Endothelial cell of umbilical vein (primary cell): ENCODE measurements around the gene OOSP4B. TPM values are rescaled to one million over a fixed set of nuclear protein-coding genes. Genes with fewer than 3 reads are reported as not detected.
"Not testable (repeated sequence)": the region's sequence is repeated elsewhere in the genome, so short reads cannot be mapped to it uniquely, and the experiment has no call there.

ENCODE experiments used
- BruUV-seq: library from RNA; stranded (reverse); fragments of 400-500 nt; replicated peaks from 2 replicates; lab custom pipeline; 2021; lab: Mats Ljungman, UMichigan
- CTCF ChIA-PET: fragments of 300-600, 350-600 bp; sonication (Branson Sonifier 250); formaldehyde crosslinking; loops from one replicate; lab custom pipeline; 2021; ENCODE audit warnings: antibody characterized with exemption, inconsistent platforms; lab: Charles Lee
- POLR2A ChIA-PET: fragments of 300-600, 350-600 bp; sonication (Branson Sonifier 250); formaldehyde crosslinking; loops from one replicate; lab custom pipeline; 2021; ENCODE audit warnings: antibody characterized with exemption, inconsistent platforms; lab: Charles Lee
- DNase-seq: peaks from one replicate; pipeline ENCODE4 v3.0.0-alpha.2; 2011; ENCODE audit warnings: low read depth, low spot score
- FAIRE-seq: peaks from 2 replicates; lab custom pipeline; 2011; peaks lifted over from hg19 to GRCh38; lab: Jason Lieb, UNC
- H2AFZ ChIP-seq: 2 replicates; pipeline ENCODE4 v1.6.0; 2012; ENCODE audit warnings: low read depth, low read length, control low read depth, inconsistent platforms
- H3K27ac ChIP-seq: 2 replicates; pipeline ENCODE4 v1.5.1; 2011; ENCODE audit warnings: low read depth, mild to moderate bottlenecking, control low read depth, low read length, moderate library complexity; ENCODE audit not compliant: insufficient read depth
- H3K27me3 ChIP-seq, 2 experiments: 2 replicates each; pipeline versions ENCODE4 v1.6.0 to v1.6.1; 2011; ENCODE audit warnings: low read length in 2 of 2, mixed read lengths in 1 of 2; ENCODE audit not compliant: control insufficient read depth in 2 of 2, insufficient read depth in 2 of 2
- H3K36me3 ChIP-seq, 2 experiments: 2 replicates in 1 of 2; 3 replicates in 1 of 2; pipeline ENCODE4 v1.5.1; 2011; ENCODE audit warnings: low read length in 2 of 2, mild to moderate bottlenecking in 1 of 2, moderate library complexity in 1 of 2; ENCODE audit not compliant: control insufficient read depth in 2 of 2, insufficient read depth in 2 of 2; ENCODE audit errors: extremely low read depth in 1 of 2
- H3K4me1 ChIP-seq: 3 replicates; pipeline ENCODE4 v1.5.1; 2011; ENCODE audit warnings: mild to moderate bottlenecking, low read length; ENCODE audit not compliant: control insufficient read depth, insufficient read depth; ENCODE audit errors: extremely low read depth
- H3K4me2 ChIP-seq: 2 replicates; pipeline ENCODE4 v1.6.1; 2011; ENCODE audit warnings: low read length, control low read depth, mixed read lengths; ENCODE audit not compliant: insufficient read depth
- H3K4me3 ChIP-seq, 3 experiments: fragments of 200-600 bp in 1 of 3; sonication (generic), shearing (Covaris generic) in 1 of 3; replicated peaks in 1 of 3; 2 replicates each; pipeline ENCODE4 v1.5.1; 2011 to 2016; ENCODE audit warnings: control low read depth in 3 of 3, low read length in 3 of 3, mild to moderate bottlenecking in 2 of 3, inconsistent platforms in 1 of 3, low read depth in 1 of 3, moderate library complexity in 1 of 3; ENCODE audit not compliant: insufficient read depth in 1 of 3
- H3K79me2 ChIP-seq: 2 replicates; pipeline ENCODE4 v1.6.0; 2012; ENCODE audit warnings: low read length, inconsistent platforms; ENCODE audit not compliant: control insufficient read depth, insufficient read depth
- H3K9ac ChIP-seq: replicated peaks from 2 replicates; pipeline ENCODE3; 2011; ENCODE audit warnings: low read length, control low read depth; ENCODE audit not compliant: insufficient read depth; ENCODE audit errors: extremely low read depth
- H3K9me1 ChIP-seq: replicated peaks from 3 replicates; pipeline ENCODE4 v1.6.0; 2011; ENCODE audit warnings: mild to moderate bottlenecking, low read length; ENCODE audit not compliant: control insufficient read depth, insufficient read depth; ENCODE audit errors: extremely low read depth
- H3K9me3 ChIP-seq: replicated peaks from 2 replicates; pipeline ENCODE4 v1.5.1; 2012; ENCODE audit warnings: low read length, inconsistent platforms; ENCODE audit not compliant: control insufficient read depth, insufficient read depth
- H4K20me1 ChIP-seq: replicated peaks from 2 replicates; pipeline ENCODE3; 2011; ENCODE audit warnings: mild to moderate bottlenecking, low read length; ENCODE audit not compliant: control insufficient read depth, insufficient read depth; ENCODE audit errors: extremely low read depth
- EZH2 ChIP-seq: IDR thresholded peaks from 2 replicates; pipeline ENCODE4 v1.6.1; 2012; ENCODE audit warnings: borderline replicate concordance, low read depth, mild to moderate bottlenecking, moderate library complexity, low read length, inconsistent platforms; ENCODE audit not compliant: severe bottlenecking
- dilution Hi-C: fragments of 300-500 bp; cut with MboI; formaldehyde crosslinking; loops from one replicate; pipeline ENCODE4 v1.15.0; 2019; ENCODE audit warnings: low sequenced_read_pairs; ENCODE audit not compliant: extremely low pct_ligation_motif_present
- intact Hi-C: fragments of 100-400 bp; cut with micrococcal nuclease; formaldehyde crosslinking; loops from one replicate; pipeline ENCODE4 v1.10.0; 2022
- polyA plus RNA-seq, 4 experiments: library from polyadenylated mRNA; depleted of rRNA in 3 of 4; stranded (reverse) in 3 of 4; unstranded in 1 of 4; fragments of >200 nt; gene quantifications; 2 replicates each; pipeline versions ENCODE4 v1.2.1 to v1.2.3, GENCODE V29; 2011 to 2012; ENCODE audit warnings: missing spikeins in 1 of 4
- total RNA-seq: library from RNA; stranded (reverse); gene quantifications from 2 replicates; pipeline ENCODE4 v1.2.3, GENCODE V29; 2021

Gene OOSP4B
- total and polyA plus RNA-seq, 2 donors (not counting 3 experiments of a cell fraction or from before 2014, with no cell fraction given): not detected

GRCh38 chr11:59981106-59981770 lies 35.7 kb upstream of the OOSP4B start:
- ChIA-PET POLR2A (no interaction called here), CTCF (interaction anchor here (0.8 to 0.9 kb wide), 2 partner anchors 19 to 270 kb away, joined by 3 read pairs; no protein-coding TSS in a partner anchor)
- Histone ChIP-seq H3K4me2 (no peak overlapping the region), H3K79me2 (no peaks in the 10 kb centered on the region), H2AFZ (no peak overlapping the region), H3K27ac (no peak overlapping the region), H3K4me1 (no peaks in the 10 kb centered on the region), H3K9me1 (no peaks in the 10 kb centered on the region), H4K20me1 (no peaks in the 10 kb centered on the region), H3K9ac (no peak overlapping the region), H3K4me3 (no peak overlapping the region), H3K9me3 (no peaks in the 10 kb centered on the region), H3K36me3 (no peaks in the 10 kb centered on the region), H3K27me3 (peaks cover 5% of the 10 kb centered on the region in 2 experiments)
- FAIRE-seq (no peak), DNase-seq (no peak)
- no TSS peak for BruUV-seq
- TF ChIP-seq EZH2: no peak
- dilution Hi-C loops (no loop called here), intact Hi-C loops (no loop called here)

DNA sequence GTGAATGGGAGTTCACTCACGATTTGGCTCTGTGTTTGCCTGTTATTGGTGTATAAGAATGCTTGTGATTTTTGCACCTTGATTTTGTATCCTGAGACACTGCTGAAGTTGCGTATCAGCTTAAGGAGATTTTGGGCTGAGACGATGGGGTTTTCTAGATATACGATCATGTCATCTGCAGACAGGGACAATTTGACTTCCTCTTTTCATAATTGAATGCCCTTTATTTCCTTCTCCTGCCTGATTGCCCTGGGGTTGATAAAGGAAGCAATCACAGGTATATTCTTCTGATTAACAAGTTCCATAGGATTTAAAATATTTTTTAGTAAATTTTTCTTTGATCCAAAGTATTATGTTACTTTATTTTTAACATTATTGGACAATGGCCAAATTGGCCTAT lies 34.9 kb upstream of the OOSP4B start:
- H3K36me3 ChIP-seq, H2AFZ ChIP-seq, BruUV-seq, FAIRE-seq, H3K79me2 ChIP-seq, intact Hi-C loops, H3K4me2 ChIP-seq, H4K20me1 ChIP-seq, H3K9me3 ChIP-seq, H3K9me1 ChIP-seq, CTCF ChIA-PET, dilution Hi-C loops, H3K27me3 ChIP-seq, DNase-seq, H3K27ac ChIP-seq, H3K4me3 ChIP-seq, POLR2A ChIA-PET, H3K9ac ChIP-seq, H3K4me1 ChIP-seq: not testable (repeated sequence)
